ENCODE data around the gene OVOL1.
A peak's percentile ranks its signal among the peaks of the same experiment; 100 is the strongest.
"Not testable (repeated sequence)": the region's sequence is repeated elsewhere in the genome, so short reads cannot be mapped to it uniquely, and the experiment has no call there.

The OVOL1 gene

GRCh38 chr11:65814986-65815565 lies 28.2 kb downstream of the OVOL1 start:
- DNase-seq (ENCODE audit: low spot score) = no peak

- DNase-seq (ENCODE audit: low spot score) = no peak
Observed at GRCh38 chr11:65816696-65817095, 29.8 kb downstream of the OVOL1 start.

DNA sequence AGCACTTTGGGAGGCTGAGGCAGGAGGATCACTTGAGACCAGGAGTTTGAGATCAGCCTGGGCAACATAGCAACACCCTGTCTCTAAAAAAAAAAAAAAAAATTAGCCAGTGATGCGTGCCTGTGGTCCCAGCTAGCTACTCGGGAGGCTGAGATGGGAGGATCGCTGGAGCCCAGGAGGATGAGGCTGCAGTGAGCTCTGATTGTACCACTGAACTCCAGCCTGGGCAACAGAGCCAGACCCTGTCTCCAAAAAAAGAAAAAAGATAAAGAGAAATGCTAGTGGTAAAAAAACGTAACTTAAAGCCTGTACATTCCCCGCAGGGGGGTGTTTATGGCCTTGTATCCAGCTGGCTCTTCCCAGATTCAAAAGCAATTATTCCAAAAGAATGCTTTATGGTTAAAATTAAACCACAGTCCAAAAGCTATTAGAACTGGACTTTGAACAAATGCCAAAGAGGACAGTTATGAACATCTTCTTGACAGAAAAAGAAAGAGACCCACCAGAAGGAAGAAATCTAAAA lies 30.5 kb downstream of the OVOL1 start:
- no peak for DNase-seq (ENCODE audit: low spot score)

- DNase-seq (ENCODE audit: low spot score) = peak; percentile 90
Observed at GRCh38 chr11:65817835-65818680, 31.2 kb downstream of the OVOL1 start.

GRCh38 chr11:65821107-65821506 lies 34.2 kb downstream of the OVOL1 start:
- DNase-seq (ENCODE audit: low spot score) = no peak

DNA sequence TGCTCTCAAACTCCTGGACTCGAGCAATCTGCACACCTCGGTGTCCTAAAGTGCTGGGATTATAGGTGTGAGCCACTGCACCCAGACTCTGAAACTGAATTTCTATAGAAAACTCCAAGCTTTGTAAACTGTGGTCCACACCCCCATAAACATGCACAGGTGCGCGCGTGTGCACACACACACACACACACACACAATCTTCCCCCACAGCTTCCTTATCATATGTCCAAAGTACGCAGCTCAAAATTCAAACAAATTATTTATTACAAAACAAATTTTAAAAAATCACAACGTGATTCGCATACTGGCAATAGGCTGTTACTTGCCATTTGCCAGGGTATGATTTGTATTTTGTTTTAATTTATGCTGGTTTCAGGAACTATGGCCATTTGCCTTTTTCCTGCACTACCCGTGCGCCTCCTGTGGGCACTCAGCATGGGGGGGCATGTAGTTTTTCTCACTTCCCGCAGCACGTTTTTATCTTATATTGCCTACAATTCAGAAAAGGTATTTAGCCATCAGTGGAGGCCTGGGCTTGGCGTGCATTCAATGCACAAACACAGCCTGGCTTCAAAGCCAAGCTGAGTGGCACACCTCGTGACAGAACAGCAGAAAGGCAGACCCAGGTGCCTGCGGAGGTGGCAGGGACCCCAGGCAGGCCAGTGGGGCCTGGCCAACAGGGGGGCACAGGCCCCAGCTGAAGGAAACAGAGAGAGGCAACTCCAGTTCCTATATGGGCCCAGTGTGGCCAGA lies 36.1 kb downstream of the OVOL1 start:
- no peak for DNase-seq (ENCODE audit: low spot score)

GRCh38 chr11:65826984-65827735 lies 40.3 kb downstream of the OVOL1 start:
- DNase-seq (ENCODE audit: low spot score) = no peak

DNA sequence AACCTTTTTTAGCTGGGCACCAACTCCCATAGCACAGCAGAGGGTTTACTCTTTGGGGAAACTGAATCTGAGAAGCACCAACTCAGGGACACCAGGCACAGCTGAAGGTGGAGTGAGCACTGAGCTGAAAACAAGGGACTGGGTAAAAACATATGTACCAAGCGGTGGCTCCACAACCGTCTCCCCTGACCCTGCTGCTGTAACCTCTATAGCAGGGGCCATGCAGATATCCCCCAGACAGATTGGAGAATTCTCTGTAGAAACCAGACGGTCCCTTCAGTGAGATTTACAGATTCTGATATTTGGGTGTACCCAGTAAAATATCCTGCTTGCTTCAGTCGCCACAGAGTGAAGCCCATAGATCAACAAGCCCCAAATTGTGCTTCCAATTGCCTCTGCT lies 42.6 kb downstream of the OVOL1 start:
- no peak for DNase-seq (ENCODE audit: low spot score)

GRCh38 chr11:65832231-65832630 lies 45.4 kb downstream of the OVOL1 start:
- not testable (repeated sequence) for DNase-seq (ENCODE audit: low spot score)

GRCh38 chr11:65833297-65834030 lies 46.6 kb downstream of the OVOL1 start, which contains the start of gene SNX32:
Gene SNX32 (plus strand): TSS chr11:65833963. CDS start chr11:65834066, 103 bp downstream.
- peak; percentile 94 for DNase-seq (ENCODE audit: low spot score)

GRCh38 chr11:65834202-65834601 lies 47.3 kb downstream of the OVOL1 start:
- no peak for DNase-seq (ENCODE audit: low spot score)

DNA sequence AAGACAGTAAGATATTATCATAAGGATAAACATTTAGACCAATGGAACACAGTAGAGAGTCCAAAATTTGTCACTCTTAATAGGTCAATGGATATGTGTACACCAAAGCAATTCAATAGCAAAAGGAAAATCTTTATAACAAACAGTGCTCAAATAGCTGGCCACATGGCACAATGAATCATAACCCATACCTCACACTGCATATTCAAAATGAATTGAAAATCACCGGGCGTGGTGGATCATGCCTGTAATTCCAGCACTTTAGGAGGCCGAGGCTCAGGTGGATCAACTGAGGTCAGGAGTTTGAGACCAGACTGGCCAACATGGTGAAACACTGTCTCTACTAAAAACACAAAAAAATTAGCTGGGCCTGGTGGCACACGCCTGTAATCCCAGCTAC lies 55.3 kb downstream of the OVOL1 start:
- DNase-seq (ENCODE audit: low spot score) = no peak

DNA sequence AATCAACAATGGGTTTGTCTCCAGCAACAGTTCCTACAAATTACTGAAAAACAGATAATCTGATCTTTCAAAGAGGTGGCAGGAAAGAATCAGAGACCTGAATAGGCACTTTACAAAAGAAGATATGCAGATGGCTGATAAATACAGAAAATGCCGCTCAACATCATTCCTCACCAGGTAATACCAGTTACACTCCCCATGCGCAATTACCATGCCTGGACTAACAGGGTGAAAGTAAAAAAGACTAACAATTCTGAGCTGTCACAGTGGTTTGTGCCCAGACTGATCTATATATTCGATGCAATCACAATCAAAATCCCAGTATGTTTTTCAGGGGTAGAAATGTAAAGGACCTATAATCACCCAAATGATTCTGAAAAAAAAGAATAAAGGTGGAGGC lies 56.9 kb downstream of the OVOL1 start:
- DNase-seq (ENCODE audit: low spot score) = no peak

GRCh38 chr11:65844231-65844872 lies 57.5 kb downstream of the OVOL1 start:
- no peak for DNase-seq (ENCODE audit: low spot score)

All from CD4-positive, alpha-beta T cell treated with Interleukin-6 at 100 ng/mL for 8 hours (primary cell).